HEK293T (cell line): ENCODE data around the gene PTPRD.

ENCODE experiments used
- CTCF ChIA-PET: fragments of 350-600 bp; formaldehyde crosslinking; extraction: SDS; loops from one replicate; lab custom pipeline; 2021; ENCODE audit warnings: antibody characterized with exemption, inconsistent platforms; lab: Yijun Ruan, JAX
- POLR2A ChIA-PET: fragments of 350-600 bp; formaldehyde crosslinking; extraction: SDS; loops from one replicate; lab custom pipeline; 2020; ENCODE audit warnings: antibody characterized with exemption, inconsistent platforms; lab: Yijun Ruan, JAX
- DNase-seq: peaks from one replicate; pipeline ENCODE4 v3.0.0; 2012; ENCODE audit warnings: mixed read lengths; ENCODE audit errors: extremely low spot score
- ARNT ChIP-seq: fragments of 450-650 bp; IDR thresholded peaks from 2 replicates; pipeline ENCODE4 v1.6.1; 2017; ENCODE audit warnings: mild to moderate bottlenecking
- BHLHE40 ChIP-seq: fragments of 450-650 bp; IDR thresholded peaks from 2 replicates; pipeline ENCODE4 v1.6.1; 2016; ENCODE audit warnings: mild to moderate bottlenecking, moderate library complexity, borderline replicate concordance
- CTBP1 ChIP-seq: fragments of 450-650 bp; IDR thresholded peaks from 2 replicates; pipeline ENCODE4 v1.6.1; 2016; ENCODE audit warnings: borderline replicate concordance
- ELF4 ChIP-seq: fragments of 450-650 bp; IDR thresholded peaks from 2 replicates; pipeline ENCODE4 v1.6.1; 2017; ENCODE audit warnings: antibody characterized with exemption
- FOXA1 ChIP-seq: fragments of 450-650 bp; IDR thresholded peaks from 2 replicates; pipeline ENCODE4 v1.6.1; 2016; ENCODE audit warnings: mild to moderate bottlenecking
- FOXK2 ChIP-seq: fragments of 450-650 bp; IDR thresholded peaks from 2 replicates; pipeline ENCODE4 v1.6.1; 2016; ENCODE audit warnings: mild to moderate bottlenecking
- FOXM1 ChIP-seq: fragments of 450-650 bp; IDR thresholded peaks from 2 replicates; pipeline ENCODE4 v1.6.1; 2017; ENCODE audit warnings: mild to moderate bottlenecking, borderline replicate concordance
- HDGF ChIP-seq: fragments of 450-650 bp; IDR thresholded peaks from 2 replicates; pipeline ENCODE4 v1.6.1; 2017; ENCODE audit warnings: antibody characterized with exemption, borderline replicate concordance
- L3MBTL2 ChIP-seq: fragments of 450-650 bp; conservative IDR thresholded peaks from 2 replicates; pipeline ENCODE4 v1.6.1; 2016; ENCODE audit warnings: mild to moderate bottlenecking
- LEF1 ChIP-seq: fragments of 450-650 bp; IDR thresholded peaks from 2 replicates; pipeline ENCODE4 v1.6.1; 2017; ENCODE audit warnings: mild to moderate bottlenecking, borderline replicate concordance
- NFRKB ChIP-seq: fragments of 450-650 bp; IDR thresholded peaks from 2 replicates; pipeline ENCODE4 v1.6.1; 2016; ENCODE audit warnings: mild to moderate bottlenecking, moderate library complexity
- SP1 ChIP-seq: fragments of 450-650 bp; IDR thresholded peaks from 2 replicates; pipeline ENCODE4 v1.6.1; 2017
- SUZ12 ChIP-seq: fragments of 450-650 bp; IDR thresholded peaks from 2 replicates; pipeline ENCODE4 v1.6.1; 2016; ENCODE audit warnings: mild to moderate bottlenecking
- TARDBP ChIP-seq: fragments of 450-650 bp; IDR thresholded peaks from 2 replicates; pipeline ENCODE4 v1.6.1; 2016
- ZNF384 ChIP-seq: fragments of 450-650 bp; IDR thresholded peaks from 2 replicates; pipeline ENCODE4 v1.6.1; 2016
- TF ChIP-seq, protein P1 (sequence below): fragments of 450-650 bp; IDR thresholded peaks from 2 replicates; pipeline ENCODE4 v1.6.1; 2016

Gene PTPRD

DNA sequence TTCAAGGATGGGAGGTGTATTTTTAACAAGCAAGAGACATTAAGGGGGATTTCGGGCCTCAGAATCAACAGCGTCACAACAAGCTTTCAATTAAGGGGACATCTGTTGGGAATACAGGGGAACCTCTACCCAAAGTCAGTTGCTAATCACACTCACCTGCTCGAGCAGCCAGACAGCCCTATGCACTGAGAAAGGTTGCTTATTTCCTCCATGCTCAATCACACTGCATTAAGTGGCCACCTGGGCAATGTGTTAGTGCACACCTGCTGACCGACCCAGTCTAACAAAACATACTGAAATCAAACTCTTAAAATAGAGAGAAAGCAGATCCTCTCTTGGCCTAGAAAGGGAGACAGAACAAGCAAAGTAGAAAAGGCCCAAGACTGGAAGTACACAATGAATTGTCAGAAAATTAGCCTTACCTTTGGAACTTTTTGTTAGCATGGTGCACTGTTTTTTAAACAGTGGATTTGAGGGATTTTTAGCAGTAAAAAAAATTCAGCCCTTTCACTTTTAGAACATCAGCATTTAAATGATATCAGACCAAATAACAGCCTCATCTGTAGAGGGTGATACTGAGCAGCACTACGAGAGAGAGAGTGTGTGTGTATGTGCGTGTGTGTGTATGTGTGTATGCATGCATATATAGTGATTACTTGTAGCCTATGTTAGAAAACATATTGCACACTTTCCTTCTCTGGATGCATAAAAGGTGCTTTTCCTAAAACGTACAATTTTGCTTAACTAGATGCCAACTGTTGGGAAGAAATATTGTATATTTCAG lies 1694.7 kb downstream of the PTPRD start:
- DNase-seq, result no peak
- POLR2A ChIA-PET, result no interaction called here
- TF ChIP-seq FOXA1, result no peak
- no peak for TF ChIP-seq ARNT
- no peak for TF ChIP-seq SP1
- TF ChIP-seq, protein P1, sequence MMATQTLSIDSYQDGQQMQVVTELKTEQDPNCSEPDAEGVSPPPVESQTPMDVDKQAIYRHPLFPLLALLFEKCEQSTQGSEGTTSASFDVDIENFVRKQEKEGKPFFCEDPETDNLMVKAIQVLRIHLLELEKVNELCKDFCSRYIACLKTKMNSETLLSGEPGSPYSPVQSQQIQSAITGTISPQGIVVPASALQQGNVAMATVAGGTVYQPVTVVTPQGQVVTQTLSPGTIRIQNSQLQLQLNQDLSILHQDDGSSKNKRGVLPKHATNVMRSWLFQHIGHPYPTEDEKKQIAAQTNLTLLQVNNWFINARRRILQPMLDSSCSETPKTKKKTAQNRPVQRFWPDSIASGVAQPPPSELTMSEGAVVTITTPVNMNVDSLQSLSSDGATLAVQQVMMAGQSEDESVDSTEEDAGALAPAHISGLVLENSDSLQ, result no peak
- TF ChIP-seq L3MBTL2, result no peak
- no peak for TF ChIP-seq HDGF
- no peak for TF ChIP-seq SUZ12
- TF ChIP-seq NFRKB, result no peak
- TF ChIP-seq FOXK2, result no peak
- TF ChIP-seq LEF1, result no peak
- TF ChIP-seq ELF4, result no peak
- no peak for TF ChIP-seq ZNF384
- TF ChIP-seq TARDBP, result no peak
- no peak for TF ChIP-seq FOXM1
- TF ChIP-seq CTBP1, result no peak
- TF ChIP-seq BHLHE40, result no peak
- CTCF ChIA-PET, result no interaction called here

GRCh38 chr9:8916771-8917170 lies 1696.0 kb downstream of the PTPRD start:
- CTCF ChIA-PET, result no interaction called here
- TF ChIP-seq ELF4, result no peak
- no peak for TF ChIP-seq CTBP1
- no peak for TF ChIP-seq SUZ12
- TF ChIP-seq NFRKB, result no peak
- TF ChIP-seq ARNT, result no peak
- no peak for TF ChIP-seq L3MBTL2
- no peak for TF ChIP-seq ZNF384
- no peak for TF ChIP-seq BHLHE40
- TF ChIP-seq FOXA1, result no peak
- TF ChIP-seq LEF1, result no peak
- POLR2A ChIA-PET, result no interaction called here
- no peak for DNase-seq

- POLR2A ChIA-PET, result no interaction called here
- CTCF ChIA-PET, result no interaction called here
- no peak for DNase-seq
- TF ChIP-seq L3MBTL2 (no peak), ELF4 (no peak), HDGF (no peak), FOXM1 (no peak), FOXK2 (no peak), CTBP1 (no peak), FOXA1 (no peak), SP1 (no peak), NFRKB (no peak), ARNT (no peak), ZNF384 (no peak), LEF1 (no peak), BHLHE40 (no peak), SUZ12 (no peak)
- TF ChIP-seq, protein P1, result no peak
These were observed 1704.9 kb downstream of the PTPRD start for GRCh38 chr9:8907868-8908267.

DNA sequence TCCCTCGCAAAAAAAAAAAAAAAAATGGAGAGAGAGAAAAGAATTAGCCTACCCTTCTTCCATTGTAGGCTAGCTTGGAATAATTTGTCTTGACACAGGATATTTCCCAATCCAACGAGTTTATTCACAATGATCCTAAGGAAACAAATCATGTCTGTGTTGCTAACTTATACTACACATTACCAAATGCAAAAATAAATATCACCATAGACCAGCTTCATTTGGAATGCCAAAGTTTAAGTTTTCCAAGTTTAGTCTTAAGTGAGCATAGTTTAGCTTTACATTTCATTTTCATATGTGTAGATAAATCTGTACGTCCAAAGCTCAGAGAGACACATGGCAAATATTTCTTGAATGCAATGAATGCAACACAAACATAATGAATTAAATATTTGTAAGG lies 1707.1 kb downstream of the PTPRD start:
- ChIA-PET CTCF (interaction anchor here (0.5 kb wide), 1 partner anchor 378 kb away, joined by 4 read pairs; no protein-coding TSS in a partner anchor), POLR2A (no interaction called here)
- DNase-seq, result no peak
- TF ChIP-seq SP1, result no peak
- no peak for TF ChIP-seq NFRKB
- no peak for TF ChIP-seq BHLHE40
- TF ChIP-seq TARDBP, result no peak
- no peak for TF ChIP-seq ELF4
- TF ChIP-seq L3MBTL2, result no peak
- no peak for TF ChIP-seq ARNT
- TF ChIP-seq FOXK2, result no peak
- TF ChIP-seq ZNF384, result no peak
- TF ChIP-seq FOXA1, result no peak

GRCh38 chr9:8904771-8905515 lies 1707.9 kb downstream of the PTPRD start:
- ChIA-PET POLR2A (no interaction called here), CTCF (interaction anchor here (0.5 kb wide), 1 partner anchor 377 kb away, joined by 4 read pairs; no protein-coding TSS in a partner anchor)
- TF ChIP-seq, protein P1, result no peak
- TF ChIP-seq HDGF, result no peak
- TF ChIP-seq SP1, result no peak
- TF ChIP-seq TARDBP, result no peak
- DNase-seq, result no peak

DNA sequence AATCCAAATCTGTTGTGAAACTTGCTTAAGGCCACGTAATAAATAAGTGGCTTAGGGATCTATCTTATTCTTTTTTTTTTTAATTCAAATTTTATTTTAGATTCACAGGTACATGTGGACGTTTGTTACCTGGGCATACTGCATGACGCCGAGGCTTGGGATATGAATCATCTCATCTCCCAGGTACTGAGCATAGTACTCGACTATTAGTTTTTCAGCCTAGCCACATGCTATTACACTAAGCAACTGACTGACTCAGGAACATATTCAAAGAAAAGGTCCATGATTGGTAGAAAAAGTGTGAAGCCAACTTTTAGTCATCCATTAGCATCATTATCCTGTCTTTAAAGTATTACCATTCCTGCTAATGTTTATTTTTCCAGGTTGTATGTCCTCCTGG lies 1709.7 kb downstream of the PTPRD start:
- ChIA-PET POLR2A (no interaction called here), CTCF (no interaction called here)
- no peak for DNase-seq
- TF ChIP-seq TARDBP (no peak), NFRKB (no peak), HDGF (no peak), L3MBTL2 (no peak), SP1 (no peak)
